Measurements from ENCODE around the gene PTBP3. TPM values are rescaled to one million over a fixed set of nuclear protein-coding genes. Genes with fewer than 3 reads are reported as not detected.

The PTBP3 gene
- total RNA-seq, 1 donor from 2014 or later: 21.3 TPM

GRCh38 chr9:112170968-112171367, 162.5 kb downstream of the PTBP3 start:
- DNase-seq (ENCODE audit: low spot score in 2 of 2): no peak
- H3K27me3 ChIP-seq: no peaks in the 10 kb centered on the region
- H3K27ac ChIP-seq: no peak overlapping the region
- intact Hi-C loops (cut with DNase I): loop anchor here (10.0 kb wide), 1 partner anchor 156 kb away; no protein-coding TSS in a partner anchor
- H3K4me3 ChIP-seq: no peak overlapping the region
- no peak for TF ChIP-seq CTCF (IDR thresholded peaks at IDR 0.05)
- no peaks in the 10 kb centered on the region for H3K36me3 ChIP-seq
- peaks cover 0 to 6% of the 10 kb centered on the region in 2 donors for H3K4me1 ChIP-seq
- no peaks in the 10 kb centered on the region for H3K9me3 ChIP-seq

- intact Hi-C loops (cut with DNase I): loop anchor here (10.0 kb wide), 1 partner anchor 155 kb away; no protein-coding TSS in a partner anchor
- no peak overlapping the region for H3K27ac ChIP-seq
Measured at GRCh38 chr9:112170235-112170634, 163.2 kb downstream of the PTBP3 start.

DNA sequence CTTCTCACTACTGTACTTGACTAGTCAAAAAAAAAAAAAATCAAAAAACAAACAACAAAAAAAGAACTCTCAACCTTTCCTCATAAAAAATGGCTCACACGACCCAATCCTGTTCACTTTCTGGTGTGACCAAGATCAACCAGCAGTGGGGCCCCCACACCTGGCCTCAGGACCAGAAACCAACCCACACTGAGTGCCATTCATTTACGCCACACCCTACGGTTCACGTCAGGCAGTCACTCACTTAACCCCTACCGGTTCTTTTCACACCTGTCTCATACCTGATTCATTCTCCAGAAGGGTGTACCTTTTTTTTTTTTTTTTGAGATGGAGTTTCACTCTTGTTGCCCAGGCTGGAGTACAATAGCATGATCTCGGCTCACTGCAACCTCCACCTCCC, 164.1 kb downstream of the PTBP3 start:
- Histone ChIP-seq H3K4me3 (no peak overlapping the region), H3K36me3 (no peaks in the 10 kb centered on the region), H3K27ac (no peak overlapping the region), H3K27me3 (no peaks in the 10 kb centered on the region), H3K4me1 (peaks cover 0 to 6% of the 10 kb centered on the region in 2 donors), H3K9me3 (no peaks in the 10 kb centered on the region)
- no peak for TF ChIP-seq CTCF (IDR thresholded peaks at IDR 0.05)
- no peak for DNase-seq (ENCODE audit: low spot score in 2 of 2)
- intact Hi-C loops (cut with DNase I): loop anchor here (5.0 kb wide), 1 partner anchor 548 kb away; the partner anchor contains the start of gene INIP

More at GRCh38 chr9:112170235-112170634, 163.2 kb downstream of the PTBP3 start:
- peaks cover 0 to 6% of the 10 kb centered on the region in 2 donors for H3K4me1 ChIP-seq
- H3K27me3 ChIP-seq: no peaks in the 10 kb centered on the region
- TF ChIP-seq CTCF (IDR thresholded peaks at IDR 0.05): no peak
- H3K36me3 ChIP-seq: no peaks in the 10 kb centered on the region
- H3K4me3 ChIP-seq: no peak overlapping the region
- no peak for DNase-seq (ENCODE audit: low spot score in 2 of 2)
- H3K9me3 ChIP-seq: no peaks in the 10 kb centered on the region

DNA sequence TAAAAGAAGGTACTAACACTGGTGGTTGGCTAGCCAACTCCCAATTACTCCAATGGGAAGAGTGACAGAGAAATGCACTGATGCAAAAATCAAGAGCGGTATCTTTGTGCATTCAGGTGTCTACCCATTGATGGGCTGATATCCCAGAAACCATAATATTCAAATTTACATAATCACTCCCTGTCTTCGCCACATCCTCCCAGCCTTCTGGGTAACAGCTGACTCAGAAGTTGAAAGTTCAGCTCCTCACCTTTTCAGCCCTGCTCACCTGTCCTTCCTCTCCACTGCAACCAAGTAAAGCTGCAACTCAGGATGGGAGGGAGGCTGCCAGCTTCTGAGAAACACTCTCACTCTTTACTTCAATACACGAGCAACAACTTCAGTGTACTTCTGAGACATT, 165.2 kb downstream of the PTBP3 start:
- no peak for TF ChIP-seq CTCF (IDR thresholded peaks at IDR 0.05)
- Histone ChIP-seq H3K4me3 (no peak overlapping the region), H3K9me3 (no peaks in the 10 kb centered on the region), H3K27ac (no peak overlapping the region), H3K36me3 (no peaks in the 10 kb centered on the region), H3K4me1 (no peaks in the 10 kb centered on the region), H3K27me3 (no peaks in the 10 kb centered on the region)
- intact Hi-C loops (cut with DNase I): loop anchor here (5.0 kb wide), 1 partner anchor 549 kb away; the partner anchor contains the start of gene INIP
- no peak for DNase-seq (ENCODE audit: low spot score in 2 of 2)

Other genes starting within 250 kb of the PTBP3 start
- gene SUSD1, start 158.3 kb downstream of the PTBP3 start, total RNA-seq: 13.0 TPM
- gene HSDL2, start 46.5 kb upstream of the PTBP3 start, total RNA-seq: 18.6 TPM
- gene KIAA1958, start 153.2 kb upstream of the PTBP3 start, total RNA-seq: 2.0 TPM